ENCODE results near the gene PCSK1. TPM values are rescaled to one million over a fixed set of nuclear protein-coding genes. Genes with fewer than 3 reads are reported as not detected.
"Not testable (repeated sequence)": the region's sequence is repeated elsewhere in the genome, so short reads cannot be mapped to it uniquely, and the experiment has no call there.

Gene PCSK1
- polyA plus RNA-seq, 1 donor = 0.04 TPM

DNA sequence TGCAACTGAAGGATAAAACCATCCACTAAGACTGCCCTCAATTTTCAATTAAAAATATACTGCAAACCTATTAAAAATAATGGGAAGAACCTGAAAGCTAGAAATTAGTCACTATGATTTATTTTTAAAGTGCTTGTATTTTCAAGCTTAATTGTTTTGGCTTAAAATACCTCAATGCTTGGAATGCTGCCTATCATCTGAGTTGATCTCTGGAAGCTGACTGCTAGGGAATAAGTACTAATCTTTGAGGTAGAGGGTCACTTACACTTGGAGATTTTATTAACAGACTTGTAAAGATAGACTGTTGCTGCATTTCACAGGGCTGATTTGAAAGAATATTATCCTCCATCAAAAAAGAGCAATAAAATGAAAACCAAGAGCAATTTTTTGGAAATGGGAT lies 6.2 kb downstream of the PCSK1 start:
- no peak for DNase-seq (ENCODE audit: low read depth)

DNA sequence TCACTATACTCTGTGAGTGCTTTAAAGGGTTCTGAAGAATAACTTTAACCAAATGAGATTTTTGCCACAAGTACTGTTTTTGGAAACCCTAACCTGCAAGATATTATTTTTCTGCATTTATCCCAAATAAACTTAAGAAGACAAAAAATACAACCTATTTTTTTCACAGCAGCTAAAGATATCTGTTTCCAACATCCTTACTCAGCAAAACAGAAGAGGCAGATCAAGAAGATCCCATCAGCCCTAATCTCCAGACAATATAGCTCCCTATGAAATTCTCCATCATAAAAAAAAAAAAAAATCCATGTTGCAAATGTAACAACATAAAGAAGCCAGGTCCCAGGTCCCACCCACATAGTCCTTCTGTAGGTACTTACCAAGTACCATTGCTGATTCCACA lies 7.6 kb downstream of the PCSK1 start:
- no peak for DNase-seq (ENCODE audit: low read depth)

DNA sequence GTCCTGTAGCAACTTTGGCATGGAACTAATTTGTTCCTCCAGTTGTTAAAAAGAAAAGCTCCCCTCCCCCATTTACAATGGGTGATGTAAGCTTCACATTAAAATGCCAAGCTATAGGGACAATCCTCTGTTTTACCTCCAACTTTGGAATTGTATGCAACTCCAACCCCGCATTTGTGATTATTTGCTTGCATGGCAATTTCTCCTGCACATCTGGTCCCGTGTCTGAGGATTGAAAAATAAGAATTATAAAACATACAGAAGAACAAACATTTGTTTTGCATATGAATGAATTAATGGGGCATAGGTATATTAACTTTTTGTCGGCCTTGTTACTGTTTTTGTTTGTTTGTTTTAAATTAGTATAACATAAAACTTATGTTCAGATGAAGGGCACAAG lies 17.2 kb downstream of the PCSK1 start:
- DNase-seq (ENCODE audit: low read depth) = no peak

DNA sequence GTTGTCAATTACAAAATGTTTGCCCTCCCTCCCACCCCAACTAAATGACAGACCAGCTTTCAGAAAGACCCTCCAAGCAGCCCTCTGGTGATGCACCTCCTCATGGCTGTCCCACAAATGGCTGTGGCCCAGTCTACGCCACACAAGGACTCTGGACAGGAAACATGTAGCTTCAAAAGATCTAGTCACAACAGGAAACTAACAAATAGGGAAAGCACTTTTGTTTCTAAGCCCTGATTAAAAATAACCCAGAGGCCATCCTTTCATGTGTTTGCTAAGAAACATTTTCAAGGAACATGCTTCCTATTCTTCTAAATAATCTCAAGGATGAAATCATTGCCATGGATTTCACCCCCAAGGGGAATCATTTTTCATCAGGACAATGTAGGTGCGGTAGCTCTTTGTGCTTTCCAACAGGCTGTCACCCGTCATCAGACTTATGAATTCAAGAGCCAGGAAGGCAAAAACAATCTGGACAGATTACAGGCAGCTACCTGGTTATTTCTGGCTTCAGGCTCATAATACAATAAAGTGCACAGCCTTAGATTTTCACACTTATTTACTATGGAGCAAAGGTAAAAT lies 20.1 kb downstream of the PCSK1 start:
- DNase-seq (ENCODE audit: low read depth) = no peak

DNA sequence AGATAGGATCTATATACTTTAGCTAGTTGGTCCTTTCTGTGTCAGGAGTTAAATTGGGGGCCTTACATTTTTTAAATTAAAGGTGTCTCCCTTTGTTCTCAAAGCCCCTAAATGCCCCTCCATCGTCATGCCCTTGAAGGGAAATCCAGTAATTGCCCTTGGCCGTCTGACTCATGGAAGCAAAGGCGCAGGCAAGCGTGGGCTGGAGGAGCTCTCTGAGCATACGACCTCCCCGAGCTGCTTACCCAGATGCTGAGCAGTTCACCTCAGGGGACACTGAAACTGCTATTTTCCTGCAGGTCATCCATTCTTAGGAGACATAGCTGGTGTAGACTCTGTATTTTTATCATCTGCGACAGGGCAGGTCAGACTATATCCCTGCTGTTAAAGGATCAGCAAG lies 23.0 kb downstream of the PCSK1 start:
- DNase-seq (ENCODE audit: low read depth) = no peak

DNA sequence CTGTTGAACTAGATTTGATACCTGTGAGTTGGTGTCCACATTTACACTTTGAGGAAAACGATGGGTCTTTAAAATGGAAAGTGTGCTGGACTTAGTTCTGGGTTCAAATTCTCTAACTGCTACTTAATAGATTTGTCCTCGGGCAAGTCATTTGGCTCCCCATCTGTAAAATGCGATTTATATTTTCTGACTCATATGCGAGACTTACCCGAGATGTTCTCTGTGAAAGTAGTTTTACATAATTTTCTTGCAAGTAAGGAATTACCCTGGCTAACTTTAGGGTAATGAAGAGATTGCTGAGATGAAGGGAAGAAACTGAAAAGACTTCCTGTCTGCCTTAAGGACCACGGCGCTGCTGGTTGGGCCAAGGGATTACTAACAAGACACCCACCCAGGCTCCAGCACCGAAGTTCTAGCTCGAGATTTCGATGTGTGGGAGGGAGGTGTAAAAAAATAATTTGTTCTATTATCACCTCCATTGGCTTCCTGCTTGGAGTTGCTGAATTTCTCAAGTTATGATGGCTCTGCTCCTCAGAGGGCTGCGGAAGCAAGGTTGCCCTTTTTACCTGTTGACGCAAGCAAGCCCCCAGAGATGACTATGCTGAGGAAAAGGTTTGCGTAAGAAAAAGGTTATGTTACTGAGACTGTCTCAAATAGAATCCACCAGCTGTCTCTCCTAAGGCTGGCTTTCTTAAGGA lies 24.1 kb downstream of the PCSK1 start:
- no peak for DNase-seq (ENCODE audit: low read depth)

DNA sequence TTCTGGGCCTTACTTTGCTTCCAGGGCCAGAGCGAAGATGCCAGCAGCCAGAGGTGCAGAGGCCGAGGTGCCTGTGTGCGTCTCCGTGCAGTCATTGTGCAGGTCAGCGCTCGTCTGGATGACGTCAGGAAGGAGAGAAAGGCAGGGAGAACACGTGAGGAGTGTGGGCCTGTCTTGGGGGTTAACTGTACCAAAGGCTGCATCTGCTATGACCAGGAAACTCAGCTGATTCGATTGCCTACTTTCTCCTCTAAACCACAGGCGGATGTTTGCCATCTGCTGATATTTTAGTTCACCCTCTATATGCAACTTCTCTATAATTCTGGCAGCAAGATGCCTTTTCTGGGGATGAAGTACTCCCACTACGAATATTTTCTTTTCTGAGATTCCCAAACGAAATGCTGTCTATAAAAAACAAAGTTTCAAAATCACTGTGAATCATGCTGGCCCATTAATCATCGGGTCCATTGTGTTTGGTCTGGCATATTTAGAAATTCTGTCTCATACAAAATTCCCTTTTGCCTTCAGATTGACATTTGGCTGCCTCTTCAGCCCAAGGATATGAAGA lies 24.8 kb downstream of the PCSK1 start:
- no peak for DNase-seq (ENCODE audit: low read depth)

DNA sequence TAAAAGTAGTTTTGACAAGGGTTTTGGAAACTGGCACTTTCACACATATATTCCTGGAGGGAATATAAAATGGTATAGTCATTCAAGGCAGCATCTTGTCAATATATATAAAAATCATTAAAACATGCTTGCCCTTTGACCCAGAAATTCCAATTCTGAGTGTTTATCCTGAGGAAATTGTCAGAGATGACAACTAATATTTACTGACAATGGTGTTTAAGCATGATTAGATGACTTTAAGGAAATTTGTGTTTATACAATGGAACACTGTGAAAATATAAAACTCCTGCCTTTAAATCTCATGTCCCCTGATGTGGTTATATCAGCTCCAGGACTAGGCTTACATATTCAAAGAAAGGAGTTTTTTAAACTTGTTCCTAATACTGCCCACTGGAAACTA lies 25.6 kb downstream of the PCSK1 start:
- DNase-seq (ENCODE audit: low read depth) = no peak

DNA sequence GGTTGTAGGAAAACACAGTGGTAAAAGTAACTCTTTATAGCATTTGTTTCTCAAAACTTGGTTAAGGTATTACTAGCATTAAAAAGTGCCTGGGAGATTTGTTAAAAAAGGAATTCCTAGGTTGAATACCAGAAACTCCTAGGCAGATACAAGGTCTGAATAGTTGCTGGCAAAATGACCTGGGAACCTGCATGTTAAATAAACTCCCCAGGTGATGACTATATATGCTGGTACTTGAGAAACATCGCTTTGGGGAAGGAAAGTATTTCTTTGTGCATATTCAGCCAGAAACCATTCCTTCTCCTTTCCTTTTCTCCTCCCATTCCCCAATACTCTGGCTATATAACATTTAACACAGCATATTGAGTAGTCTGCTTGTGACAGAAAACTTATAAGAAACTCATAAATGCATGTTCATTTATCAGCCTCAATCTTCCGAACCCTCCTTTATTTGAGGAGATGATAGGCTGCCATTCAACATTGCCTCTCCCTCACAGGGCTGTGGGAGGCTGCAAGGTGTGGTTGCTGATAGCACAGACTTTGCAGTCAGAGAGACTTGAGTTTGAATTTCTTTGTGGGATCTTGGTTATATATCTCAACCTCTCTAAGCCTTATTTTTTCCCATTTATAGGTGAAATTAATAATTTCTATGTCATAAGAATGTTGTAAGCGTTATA lies 28.7 kb downstream of the PCSK1 start:
- DNase-seq (ENCODE audit: low read depth) = no peak

DNA sequence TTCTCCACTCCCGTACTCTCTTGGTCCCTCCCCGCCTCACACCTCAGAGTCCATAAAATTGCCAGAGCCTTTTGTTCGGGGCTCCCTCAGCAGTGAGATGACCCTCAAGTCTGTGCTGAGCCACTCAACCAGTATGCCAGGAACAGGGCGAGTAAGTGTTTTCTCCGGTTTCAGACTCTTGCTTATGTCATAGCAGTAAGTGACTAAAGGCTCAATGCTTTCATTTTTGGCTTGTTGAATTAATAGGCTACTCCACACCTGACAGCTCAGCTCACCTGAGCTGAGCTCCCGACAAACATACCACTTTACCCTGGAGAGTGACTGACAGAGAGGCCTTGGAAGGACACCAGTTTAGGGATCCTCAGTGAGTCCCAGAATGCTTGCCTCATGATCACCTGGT lies 30.5 kb downstream of the PCSK1 start:
- no peak for DNase-seq (ENCODE audit: low read depth)

DNA sequence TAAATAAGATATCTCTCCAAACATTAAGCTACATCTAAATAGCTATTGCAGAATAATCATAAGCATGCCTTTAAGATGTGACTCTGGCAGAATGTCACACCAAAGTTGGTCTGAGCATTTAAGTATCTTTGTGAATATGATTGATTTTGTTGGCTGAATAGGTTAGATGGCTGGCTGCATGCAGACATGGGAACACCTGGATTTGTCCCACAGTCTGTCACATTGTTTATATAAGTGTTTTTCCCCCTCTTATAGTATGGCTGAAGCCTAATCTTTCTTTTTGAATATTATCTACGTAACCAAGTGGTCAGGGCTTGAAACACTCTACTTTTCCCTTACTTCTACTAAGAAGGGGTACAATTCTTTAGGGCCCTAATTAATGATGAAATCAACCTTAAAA lies 36.2 kb downstream of the PCSK1 start:
- DNase-seq (ENCODE audit: low read depth) = no peak

DNA sequence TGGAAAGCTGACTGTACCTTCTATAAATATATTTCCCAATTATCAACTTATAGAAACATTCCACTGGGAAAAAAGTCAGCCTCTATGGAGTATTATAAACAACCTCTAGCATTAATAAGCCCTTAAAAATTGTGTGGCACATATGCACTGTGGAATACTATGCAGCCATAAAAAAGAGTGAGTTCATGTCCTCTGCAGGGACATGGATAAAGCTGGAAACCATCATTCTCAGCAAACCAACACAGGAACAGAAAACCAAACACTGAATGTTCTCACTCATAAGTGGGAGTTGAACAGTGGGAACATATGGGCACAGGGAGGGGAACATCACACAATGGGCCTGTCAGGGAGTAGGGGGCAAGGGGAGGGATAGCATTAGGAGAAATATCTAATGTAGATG lies 37.8 kb downstream of the PCSK1 start:
- not testable (repeated sequence) for DNase-seq (ENCODE audit: low read depth)

DNA sequence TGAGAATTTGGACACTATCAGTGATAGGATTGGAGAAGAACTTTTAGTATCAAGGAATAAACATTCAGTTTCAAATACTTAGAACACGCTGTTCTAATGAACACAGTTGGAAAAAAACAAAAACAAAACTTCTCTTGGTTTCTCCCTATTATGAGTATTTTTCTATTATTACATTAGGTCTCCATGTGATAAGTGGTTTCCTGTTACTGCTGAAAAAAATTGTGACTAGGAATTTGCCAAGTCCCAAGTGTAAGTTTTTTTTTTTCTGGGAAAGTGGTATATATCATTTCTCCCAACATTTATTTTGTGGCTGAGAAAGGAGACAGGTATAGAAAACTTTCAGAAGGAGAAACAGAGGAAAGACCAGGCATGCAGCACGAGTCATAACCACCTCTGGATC lies 41.1 kb downstream of the PCSK1 start:
- no peak for DNase-seq (ENCODE audit: low read depth)

DNA sequence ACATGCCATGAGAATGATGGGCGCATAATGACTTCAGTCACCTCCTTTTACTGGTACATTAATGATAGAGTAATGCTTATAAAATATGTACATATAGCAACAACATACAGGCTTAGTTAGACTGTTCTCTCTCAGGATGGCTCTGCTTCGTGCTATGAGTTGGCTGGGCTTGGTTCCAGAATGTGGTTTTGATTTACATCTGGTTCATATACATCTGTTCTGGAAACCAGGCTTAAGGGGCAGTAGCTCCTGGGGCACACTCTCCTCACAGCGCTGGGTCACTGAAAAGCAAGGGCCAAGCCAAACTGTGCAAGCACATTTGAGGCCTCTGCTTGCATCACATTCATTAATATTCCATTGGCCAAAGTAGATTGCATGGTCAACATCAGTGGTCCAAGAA lies 44.9 kb downstream of the PCSK1 start:
- DNase-seq (ENCODE audit: low read depth) = no peak

DNA sequence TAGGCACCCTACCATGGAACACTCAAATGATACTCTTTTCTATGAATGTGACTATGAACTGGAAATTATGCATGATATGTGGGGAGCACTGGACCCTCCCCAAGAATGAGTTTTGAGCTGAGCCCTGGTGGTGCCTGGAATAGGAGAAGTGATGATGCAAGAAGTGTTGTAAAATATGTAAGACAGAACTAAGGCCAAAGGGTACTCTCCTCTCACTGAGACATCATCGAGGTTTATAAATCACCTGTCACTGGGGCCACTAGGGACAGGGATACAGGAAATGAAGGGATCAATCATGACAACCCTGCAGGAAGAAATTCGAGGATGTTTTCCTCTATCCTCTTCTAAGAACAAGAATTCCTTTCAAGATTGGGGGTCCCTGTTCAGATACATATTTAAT lies 45.4 kb downstream of the PCSK1 start:
- no peak for DNase-seq (ENCODE audit: low read depth)

DNA sequence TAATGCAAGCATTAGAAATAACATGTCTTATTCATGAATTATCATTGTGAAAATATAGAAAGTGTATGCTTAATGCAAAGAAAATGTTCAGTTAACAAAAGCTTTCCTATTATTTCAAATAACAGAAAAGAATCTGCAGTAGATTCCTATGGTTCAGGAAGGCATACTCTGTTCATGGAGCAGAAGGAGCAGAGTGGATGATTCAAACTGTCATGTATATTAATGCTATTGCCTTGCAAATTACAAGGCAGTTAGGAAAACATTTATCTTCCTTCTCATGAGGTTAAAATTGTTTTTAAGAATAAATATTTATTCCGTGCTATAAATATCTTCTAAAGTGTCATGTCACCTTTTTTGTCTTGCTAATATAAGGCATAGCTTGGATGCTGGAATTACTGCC lies 47.5 kb downstream of the PCSK1 start:
- DNase-seq (ENCODE audit: low read depth) = no peak

DNA sequence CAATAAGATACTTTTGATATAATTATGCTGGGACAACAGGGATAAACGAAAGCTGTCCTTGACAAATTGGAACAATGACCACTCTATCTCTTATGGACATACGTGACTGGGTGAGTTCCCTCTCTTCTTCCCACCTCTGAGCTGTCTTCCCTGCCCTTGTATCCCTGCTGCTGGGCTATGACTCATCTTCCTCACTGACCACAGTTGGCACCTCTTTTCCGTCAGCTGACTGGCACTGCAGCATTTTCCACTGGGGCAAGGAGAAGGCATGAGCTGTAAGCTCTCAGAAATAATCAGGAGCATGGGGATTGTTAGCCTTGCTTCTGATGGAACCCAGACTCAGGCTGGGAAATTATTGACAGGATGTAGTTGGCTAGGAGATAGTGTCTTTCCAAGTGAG lies 48.7 kb downstream of the PCSK1 start:
- DNase-seq (ENCODE audit: low read depth) = no peak

DNA sequence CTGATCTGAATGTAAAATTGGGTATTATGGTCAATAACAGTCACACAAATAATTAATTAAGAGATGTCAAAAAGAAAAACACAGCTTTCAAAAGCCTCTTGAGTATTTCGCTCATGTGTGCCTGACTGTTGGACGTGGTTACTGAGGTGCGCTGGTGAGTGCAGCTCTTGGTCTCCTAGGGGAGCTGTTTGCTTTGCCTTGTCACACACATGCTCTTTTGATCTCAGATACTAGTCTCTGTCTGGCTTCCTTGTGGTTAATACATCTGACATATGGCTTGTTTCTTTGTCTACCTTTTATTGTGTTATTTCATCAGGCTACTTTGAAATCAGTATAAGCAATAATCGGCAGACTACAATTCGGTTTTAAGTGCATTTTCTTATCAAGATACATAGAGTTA lies 51.5 kb downstream of the PCSK1 start:
- DNase-seq (ENCODE audit: low read depth) = no peak

DNA sequence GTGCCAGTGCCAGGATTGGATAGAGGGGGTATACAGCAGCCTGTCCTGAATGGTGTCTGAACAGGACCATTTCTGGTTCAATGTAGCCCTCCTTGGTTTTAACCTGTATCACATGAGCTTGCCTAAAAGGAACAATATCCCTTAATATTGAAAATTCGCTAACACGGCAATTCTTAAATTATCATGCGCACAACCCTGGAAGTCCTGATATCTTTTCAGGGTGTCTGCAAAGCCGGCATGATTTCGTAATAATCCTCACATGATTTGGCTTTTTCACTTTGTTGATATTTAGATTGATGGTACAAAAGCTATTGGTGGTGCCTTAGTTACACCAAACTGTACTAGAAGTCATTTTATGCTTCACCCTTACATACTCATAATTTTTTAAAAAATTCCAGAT lies 53.2 kb downstream of the PCSK1 start:
- no peak for DNase-seq (ENCODE audit: low read depth)

DNA sequence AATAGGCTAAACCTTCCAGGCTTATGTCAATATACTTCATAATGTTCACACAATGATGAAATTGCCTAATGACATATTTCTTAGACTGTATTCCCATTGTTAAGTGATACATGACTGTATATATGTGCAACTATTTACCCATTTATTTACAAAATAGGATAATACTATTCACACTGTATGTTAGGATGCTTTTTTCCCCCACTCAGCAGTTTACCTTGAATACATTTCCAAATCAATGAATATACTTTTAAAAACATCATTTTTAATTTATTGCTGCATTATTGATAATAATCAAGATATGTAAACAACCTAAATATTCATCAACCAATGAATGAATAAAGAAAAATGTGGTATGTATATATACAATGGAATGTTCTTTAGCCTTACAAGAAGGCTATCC lies 55.5 kb downstream of the PCSK1 start:
- DNase-seq (ENCODE audit: low read depth) = no peak

DNA sequence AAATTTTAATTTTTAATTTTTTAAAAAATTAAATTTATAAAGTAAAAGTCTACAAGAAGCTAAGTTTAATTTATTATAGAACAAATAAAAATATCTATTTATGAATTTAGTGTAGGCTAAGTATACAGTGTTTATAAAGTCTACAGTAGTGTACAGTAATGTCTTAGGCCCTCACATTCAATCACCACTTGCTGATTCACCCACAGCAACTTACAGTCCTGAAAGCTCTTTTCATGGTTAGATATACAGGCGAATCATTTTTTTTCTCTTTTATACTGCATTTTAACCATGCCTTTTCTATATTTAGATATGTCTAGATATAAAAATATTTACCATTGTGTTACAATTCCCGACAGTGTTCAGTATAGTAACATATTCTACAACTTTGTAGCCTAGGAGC lies 55.9 kb downstream of the PCSK1 start:
- DNase-seq (ENCODE audit: low read depth) = no peak

DNA sequence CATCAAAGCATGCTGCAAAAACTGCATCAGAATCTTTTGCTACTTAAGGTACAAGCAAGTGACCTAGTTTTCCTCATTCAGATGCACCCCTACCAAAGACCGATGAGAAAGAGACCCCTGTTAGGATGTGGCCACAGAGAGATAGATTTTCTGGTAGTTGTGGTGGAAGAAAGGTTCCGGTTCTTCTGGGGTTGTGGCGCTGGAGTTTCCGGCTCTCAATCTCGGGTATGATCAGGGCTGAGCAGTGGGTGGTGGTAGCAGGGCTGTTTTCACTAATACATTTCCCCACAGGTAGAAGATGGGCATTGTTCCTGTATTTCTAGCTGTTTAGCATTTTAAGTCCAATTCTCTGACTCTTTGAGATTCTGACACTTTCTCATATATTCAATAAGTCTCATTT lies 58.4 kb downstream of the PCSK1 start:
- no peak for DNase-seq (ENCODE audit: low read depth)

DNA sequence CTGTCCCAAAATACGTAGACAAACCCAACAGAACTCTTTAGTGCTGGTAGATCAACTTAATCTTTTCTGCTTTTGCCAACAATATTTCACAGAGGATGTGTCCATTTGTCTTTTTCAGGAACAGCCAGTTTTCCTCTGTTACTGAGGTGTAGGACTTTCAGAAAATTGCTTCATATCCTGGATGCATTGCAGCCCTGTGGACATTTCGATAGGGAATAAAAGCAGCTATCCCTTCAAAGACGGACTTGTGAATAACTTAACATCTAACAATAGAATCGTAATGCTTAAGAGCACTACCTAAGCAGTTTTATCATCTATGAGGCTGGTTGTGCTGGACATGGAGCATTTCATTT lies 59.7 kb downstream of the PCSK1 start:
- no peak for DNase-seq (ENCODE audit: low read depth)

Measured in forelimb muscle (tissue), 1 donor.